ENCODE data around the gene SPG7.
A peak's percentile ranks its signal among the peaks of the same experiment; 100 is the strongest.

Gene SPG7

DNA sequence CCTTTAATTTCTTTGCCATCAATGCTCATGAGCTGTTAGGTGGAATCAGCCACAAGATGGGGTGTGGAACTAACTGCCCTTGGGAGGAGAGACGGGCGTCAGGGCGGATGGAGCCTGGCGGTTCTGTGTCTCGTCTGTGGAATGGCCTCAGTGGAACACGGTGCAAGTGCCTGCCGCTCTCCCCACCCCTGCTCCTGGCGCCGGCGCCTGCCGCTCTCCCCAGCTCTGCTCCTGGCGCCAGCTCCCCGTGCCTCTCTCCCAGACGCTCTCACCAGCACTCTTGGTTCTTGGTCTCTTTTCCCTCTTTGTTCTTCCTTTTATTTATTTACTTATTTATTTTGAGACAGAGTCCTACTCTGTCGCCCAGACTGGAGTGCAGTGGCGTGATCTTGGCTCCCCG, 39.1 kb downstream of the SPG7 start:
- no peak for DNase-seq

DNA sequence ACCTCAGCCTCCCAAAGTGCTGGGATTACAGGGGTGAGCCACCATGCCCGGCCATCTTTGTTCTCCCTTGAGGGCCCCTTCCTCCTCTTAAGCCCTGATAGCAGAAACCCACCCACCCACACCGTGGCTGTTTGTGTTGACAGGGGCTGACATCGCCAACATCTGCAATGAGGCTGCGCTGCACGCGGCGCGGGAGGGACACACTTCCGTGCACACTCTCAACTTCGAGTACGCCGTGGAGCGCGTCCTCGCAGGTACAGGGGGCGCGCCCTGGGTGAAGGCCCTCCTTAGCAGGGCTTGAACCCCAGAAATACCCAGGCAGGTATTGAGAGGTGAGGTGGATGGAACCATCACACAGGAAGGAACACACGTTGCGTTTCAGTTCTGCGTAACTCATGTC, 39.7 kb downstream of the SPG7 start:
- DNase-seq: no peak

DNA sequence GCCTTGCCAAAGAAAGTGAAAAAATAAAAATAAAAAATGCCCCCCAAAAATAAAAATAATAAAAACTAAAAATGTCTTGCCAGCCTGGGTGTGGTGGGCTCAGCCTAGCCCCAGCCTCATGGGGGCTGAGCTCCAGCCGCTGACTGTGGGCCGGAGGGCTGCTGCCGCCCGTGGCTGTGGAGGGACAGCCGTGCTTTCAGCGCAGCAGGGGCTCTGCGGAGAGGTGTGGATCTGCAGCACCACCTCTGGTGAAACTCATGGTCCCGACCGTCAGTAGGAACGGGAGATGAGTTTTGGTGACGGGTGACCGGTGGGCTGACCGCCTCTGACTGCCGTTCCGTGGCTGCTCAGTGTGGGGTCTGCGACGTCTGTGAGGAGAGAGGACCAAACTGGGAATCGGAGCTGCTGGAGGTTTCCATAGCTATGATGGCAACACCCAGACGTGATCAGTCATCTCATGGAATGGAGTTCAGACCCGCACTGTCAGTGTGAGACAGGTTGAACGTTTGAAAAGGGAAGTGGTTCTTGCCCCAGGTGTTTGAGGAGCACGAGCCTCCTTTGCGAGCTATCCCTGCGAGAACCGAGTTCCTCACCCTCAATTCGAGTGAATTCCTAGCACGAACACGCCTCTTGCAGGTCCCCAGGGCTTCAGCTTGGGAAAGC, 40.3 kb downstream of the SPG7 start:
- no peak for DNase-seq

DNA sequence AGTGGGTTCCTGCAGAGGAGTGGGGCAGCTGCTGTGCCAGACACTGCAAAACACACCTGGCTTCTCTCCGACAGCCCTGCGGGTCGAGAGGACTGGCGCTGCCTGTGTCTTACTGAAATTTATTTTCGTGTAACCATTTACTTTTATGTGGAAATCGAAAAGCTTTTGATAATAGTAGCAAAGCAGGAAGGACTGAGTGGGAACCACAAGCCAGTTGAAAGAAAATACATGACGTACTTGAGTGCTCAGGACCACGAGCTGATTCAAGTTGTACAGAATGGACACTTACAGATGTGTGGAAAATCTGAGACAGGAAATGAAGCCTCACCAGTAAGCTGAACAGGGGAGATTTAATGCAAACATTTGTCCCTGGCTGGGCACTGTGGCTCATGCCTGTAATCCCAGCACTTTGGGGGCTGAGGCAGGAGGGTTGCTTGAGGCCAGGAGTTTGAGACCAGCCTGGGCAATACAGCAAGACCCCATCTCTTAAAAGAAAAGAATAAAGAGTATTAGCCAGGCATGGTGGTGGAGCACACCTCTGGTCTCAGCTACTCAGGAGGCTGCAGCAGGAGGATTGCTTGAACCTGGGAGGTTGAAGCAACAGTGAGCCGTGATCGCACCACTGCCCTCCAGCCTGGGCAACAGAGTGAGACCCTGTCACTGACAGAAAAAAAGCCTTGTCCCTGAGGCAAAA, 41.0 kb downstream of the SPG7 start:
- DNase-seq: no peak

DNA sequence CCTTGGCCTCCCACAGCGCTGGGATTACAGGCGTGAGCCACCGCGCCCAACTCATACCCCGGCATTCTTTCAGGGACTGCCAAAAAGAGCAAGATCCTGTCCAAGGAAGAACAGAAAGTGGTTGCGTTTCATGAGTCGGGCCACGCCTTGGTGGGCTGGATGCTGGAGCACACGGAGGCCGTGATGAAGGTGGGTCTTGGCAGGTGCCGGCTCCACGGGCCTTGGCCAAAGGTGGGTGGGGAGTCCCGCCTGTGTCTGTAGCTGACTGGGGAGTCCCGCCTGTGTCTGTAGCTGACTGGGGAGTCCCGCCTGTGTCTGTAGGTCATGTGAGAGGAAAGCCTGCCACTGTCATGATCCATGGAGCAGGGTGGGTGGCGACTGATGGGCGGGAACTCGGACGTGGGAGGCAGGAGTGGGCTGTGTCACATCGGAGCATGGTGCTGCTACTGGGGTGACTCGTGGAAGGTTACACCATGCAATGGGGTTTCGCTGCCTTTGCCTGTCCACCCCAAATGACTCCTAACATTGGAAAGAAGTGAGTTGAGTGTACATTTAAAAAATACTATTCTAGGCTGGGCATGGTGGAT, 42.3 kb downstream of the SPG7 start:
- no peak for DNase-seq

DNA sequence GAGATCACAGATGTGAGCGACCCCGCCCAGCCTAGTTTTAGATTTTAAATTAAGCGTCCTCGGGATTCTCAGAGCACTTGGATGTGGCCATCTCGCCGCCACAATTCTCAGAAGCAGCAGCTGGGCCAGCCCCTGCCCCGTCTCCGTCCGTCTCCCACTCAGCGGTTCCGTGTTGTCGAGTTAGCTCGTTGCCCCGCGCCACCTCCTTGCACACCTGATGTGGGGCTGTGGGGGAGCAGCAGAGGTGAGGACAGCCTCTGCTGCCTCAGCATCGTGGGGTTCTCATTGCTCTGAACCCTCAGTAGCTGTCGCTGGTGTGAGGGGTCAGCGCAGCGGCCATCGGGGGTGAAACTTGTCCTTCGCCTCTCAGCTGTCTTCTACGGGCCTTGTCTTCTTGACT, 44.1 kb downstream of the SPG7 start:
- DNase-seq: no peak

DNA sequence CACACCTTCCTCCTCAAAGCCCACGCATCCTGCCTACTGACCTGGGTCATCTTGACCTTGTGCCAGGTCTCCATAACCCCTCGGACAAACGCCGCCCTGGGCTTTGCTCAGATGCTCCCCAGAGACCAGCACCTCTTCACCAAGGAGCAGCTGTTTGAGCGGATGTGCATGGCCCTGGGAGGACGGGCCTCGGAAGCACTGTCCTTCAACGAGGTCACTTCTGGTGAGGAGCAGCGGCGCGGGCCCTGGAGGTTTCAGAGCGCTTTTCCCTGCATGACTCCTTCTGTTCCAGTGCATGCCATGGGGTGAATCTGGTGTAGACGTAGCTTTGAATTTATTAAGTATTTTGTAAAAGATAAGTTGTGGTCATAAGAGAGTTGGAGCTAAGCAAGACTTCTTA, 44.7 kb downstream of the SPG7 start:
- DNase-seq: no peak

DNA sequence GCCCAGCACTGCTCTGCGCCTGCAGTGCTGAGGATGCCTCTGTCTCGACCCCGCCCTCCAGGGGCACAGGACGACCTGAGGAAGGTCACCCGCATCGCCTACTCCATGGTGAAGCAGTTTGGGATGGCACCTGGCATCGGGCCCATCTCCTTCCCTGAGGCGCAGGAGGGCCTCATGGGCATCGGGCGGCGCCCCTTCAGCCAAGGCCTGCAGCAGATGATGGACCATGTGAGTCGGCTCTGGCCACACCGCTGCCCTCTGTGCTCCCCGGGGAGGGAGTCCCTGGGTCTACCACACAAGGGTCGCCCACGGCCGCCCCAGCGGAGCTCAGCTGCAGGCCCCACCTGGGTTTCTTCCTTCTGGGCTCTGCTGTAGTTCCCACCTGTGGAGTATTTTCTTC, 45.5 kb downstream of the SPG7 start:
- DNase-seq: no peak

DNA sequence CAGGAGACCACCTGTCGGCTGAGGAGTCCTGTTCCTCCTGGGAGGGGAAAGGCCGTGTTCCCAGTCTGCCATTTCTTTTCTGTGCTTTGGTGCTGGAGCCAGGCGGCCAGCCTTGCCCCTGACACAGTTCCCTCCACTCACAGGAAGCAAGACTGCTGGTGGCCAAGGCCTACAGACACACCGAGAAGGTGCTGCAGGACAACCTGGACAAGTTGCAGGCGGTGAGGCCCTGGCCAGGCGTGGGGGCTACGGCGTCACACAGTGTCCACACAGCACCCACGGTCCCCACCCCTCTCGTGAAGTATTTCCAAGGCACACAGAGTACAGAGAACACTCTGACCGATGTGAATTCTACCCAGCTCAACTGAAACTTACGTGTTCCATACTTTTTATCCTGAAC, 46.1 kb downstream of the SPG7 start:
- DNase-seq: no peak

DNA sequence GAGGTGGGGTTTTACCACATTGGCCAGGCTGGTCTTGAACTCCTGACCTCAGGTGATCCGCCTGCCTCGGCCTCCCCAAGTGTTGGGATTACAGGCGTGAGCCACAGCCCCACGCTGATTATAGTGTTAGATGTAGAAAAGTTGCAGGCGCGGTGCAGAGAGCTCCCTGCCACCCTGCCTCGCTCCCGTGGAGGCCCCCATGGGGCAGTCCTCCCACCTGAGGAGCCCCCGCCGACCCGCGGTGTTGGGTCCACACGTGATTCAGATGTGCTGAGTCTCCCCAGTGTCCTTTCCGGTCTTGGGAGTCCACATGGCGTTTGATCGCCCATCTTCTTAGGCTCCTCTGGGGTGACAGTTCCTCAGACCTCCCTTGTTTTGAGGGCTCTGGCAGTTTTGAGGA, 47.1 kb downstream of the SPG7 start:
- no peak for DNase-seq

DNA sequence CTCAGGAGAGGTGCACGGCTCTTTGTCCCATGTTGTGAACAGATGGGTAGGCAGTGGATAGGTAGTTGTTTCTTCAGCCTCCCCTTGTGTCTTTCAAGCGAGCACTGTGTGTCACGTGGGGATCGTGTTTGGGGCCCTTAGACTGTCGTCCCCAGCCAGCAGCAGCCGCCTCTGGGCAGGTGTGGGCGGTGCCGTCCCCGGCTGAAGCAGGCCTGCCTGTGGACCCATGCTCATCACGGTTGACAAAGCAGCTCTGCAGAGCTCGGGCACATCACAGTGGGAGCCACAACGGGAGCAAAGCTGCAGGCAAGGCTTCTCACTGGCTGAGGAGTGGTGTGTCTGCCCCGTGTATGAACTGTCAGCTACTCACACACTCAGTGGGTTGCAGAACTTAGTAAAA, 47.6 kb downstream of the SPG7 start:
- DNase-seq: no peak

DNA sequence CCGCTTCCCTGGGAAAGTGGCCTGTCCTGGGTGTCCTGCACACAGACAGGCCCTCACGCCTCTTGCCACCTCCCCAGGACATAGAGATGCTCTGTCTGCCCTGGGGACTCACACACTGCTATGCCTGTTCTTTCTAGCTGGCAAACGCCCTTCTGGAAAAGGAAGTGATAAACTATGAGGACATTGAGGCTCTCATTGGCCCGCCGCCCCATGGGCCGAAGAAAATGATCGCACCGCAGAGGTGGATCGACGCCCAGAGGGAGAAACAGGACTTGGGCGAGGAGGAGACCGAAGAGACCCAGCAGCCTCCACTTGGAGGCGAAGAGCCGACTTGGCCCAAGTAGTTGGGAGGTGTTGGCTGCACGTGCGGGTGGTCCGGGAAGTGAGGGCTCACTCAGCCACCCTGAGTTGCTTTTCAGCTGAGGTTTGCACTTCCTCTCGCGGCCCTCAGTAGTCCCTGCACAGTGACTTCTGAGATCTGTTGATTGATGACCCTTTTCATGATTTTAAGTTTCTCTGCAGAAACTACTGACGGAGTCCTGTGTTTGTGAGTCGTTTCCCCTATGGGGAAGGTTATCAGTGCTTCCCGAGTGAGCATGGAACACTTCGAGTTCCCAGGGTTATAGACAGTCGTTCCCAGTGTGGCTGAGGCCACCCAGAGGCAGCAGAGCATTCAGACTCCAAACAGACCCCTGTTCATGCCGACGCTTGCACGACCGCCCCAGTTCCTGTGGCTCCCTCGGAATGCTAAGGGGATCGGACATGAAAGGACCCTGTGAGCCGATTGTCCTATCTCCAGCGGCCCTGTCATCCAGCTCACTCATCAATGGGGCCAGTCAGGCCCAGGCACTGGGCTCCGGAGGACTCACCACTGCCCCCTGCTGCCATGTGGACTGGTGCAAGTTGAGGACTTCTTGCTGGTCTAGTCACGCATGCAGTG, 48.8 kb downstream of the SPG7 start:
- peak; percentile 76 for DNase-seq

DNA sequence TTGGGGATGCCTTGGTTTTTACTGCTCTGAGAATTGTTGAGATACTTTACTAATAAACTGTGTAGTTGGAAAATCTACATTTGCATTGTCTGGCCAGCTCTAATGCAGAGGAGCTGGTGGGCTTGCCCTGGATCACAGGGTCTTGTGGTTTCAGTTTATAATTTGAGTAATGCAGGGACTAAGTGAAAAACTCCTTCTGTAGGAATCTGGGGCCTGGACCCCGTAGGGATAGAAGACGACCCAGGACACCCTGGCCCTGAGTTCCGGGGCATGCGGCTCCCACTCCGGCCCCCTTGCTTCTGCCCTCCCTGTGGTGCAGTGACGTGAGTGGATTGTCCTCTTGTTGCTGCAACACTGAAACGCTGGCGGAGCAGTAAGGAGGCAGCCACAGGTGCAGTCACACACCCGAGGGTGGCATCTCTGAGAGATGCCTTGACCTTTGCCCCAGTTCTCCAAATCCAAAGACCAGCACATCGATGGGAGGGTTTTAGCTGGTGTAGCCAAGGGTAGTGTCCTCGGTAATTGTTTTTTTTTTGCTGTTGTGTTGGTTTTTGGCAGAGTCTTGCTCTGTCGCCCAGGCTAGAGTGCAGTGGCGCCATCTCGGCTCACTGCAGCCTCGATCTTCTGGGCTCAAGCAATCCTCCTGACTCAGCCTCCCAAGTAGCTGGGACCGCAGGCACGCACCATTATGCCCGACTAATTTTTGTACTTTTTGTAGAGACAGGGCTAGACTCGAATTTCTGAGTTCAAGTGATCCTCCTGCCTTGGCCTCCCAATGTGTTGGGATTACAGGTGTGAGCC, 49.7 kb downstream of the SPG7 start:
- DNase-seq: no peak

DNA sequence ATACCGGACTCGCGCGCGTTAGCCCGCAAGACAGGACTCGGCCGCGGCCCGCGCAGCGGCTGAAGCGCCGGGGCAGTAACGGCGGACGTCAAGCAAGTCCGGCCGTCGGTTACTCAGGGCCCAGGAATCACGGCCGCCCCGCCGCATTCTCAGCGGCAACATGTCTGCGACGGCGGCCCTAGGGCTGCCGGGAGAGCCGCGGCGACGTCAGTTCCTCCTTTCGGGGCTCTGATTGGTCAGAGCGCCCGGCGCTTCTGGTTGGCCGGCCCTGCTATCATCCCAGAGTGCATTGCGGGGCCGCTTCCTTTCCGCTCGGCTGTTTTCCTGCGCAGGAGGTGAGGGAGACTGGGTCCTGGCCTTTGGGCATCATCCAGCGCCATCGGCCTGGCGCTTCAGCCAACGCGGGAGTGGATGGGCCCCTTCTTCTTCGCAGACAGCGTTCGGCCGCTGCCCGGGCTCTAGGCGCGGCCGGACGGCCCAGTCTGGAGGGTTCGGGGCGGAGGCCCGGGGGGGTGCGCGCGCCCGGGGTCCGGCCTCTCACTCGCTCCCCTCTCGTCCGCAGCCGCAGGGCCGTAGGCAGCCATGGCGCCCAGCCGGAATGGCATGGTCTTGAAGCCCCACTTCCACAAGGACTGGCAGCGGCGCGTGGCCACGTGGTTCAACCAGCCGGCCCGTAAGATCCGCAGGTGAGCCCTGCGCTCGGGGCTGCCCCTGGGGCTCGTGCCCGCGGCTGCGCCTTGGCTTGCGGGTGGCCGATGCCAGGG, 52.4 kb downstream of the SPG7 start, which contains the start of gene RPL13:
Gene RPL13 (plus strand): TSS at position 305 of the 764 bp plus-strand sequence. CDS start 278 bp downstream, at position 583.
- peak; percentile 97 for DNase-seq

DNA sequence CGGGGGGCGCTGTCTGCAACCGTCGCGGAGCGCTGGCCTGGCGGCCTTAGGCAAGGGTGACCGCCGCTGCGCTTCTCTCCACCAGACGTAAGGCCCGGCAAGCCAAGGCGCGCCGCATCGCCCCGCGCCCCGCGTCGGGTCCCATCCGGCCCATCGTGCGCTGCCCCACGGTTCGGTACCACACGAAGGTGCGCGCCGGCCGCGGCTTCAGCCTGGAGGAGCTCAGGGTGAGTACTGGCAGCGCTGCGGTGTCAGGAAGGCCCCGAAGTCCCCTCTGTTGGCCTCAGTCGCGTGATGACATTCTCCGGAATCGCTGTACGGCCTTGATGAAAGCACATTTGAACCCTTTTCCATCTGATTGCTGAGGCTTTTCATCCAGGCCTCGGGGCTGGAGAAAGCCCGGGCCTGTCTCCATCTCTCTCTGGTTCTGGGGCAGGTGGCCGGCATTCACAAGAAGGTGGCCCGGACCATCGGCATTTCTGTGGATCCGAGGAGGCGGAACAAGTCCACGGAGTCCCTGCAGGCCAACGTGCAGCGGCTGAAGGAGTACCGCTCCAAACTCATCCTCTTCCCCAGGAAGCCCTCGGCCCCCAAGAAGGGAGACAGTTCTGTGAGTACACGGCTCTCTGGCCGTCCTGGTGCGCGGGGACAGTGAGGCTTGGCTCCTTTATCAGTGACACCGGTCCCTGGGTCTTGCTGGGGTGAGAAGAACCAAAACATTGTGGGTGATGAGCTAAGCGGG, 53.1 kb downstream of the SPG7 start:
- DNase-seq: no peak

DNA sequence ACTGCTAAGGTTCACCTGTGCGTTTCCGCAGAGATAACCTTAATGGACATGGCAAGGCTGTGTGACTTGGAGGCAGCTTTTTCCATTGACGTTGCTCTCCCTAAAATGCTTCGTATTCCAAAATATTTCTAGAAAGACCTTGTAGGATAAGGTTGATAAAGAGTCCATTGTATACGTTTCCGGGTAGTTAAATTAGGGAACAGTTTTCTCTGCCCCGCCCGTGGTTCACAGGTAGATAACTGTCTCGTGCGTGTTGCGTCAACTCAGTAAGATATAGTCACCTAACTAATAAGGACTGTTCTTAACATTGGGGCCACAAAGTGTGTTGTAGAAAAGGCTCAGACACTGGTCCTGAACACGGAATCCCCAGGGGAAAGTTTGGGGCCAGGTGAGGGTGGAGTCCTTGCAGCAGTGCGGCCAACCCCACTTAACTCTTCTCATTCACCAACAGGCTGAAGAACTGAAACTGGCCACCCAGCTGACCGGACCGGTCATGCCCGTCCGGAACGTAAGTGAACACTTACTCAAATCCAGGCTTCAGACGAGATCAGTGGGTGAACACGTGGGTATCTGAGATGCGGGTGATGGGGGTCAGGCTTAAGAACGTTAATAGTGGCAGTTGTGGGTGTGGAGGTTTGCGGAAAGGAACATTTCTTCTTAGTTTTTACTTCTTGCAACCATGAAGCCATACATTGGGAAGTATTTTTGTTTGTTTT, 53.8 kb downstream of the SPG7 start:
- DNase-seq: no peak

DNA sequence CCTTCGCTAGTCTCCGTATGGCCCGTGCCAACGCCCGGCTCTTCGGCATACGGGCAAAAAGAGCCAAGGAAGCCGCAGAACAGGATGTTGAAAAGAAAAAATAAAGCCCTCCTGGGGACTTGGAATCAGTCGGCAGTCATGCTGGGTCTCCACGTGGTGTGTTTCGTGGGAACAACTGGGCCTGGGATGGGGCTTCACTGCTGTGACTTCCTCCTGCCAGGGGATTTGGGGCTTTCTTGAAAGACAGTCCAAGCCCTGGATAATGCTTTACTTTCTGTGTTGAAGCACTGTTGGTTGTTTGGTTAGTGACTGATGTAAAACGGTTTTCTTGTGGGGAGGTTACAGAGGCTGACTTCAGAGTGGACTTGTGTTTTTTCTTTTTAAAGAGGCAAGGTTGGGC, 54.7 kb downstream of the SPG7 start:
- DNase-seq: no peak

DNA sequence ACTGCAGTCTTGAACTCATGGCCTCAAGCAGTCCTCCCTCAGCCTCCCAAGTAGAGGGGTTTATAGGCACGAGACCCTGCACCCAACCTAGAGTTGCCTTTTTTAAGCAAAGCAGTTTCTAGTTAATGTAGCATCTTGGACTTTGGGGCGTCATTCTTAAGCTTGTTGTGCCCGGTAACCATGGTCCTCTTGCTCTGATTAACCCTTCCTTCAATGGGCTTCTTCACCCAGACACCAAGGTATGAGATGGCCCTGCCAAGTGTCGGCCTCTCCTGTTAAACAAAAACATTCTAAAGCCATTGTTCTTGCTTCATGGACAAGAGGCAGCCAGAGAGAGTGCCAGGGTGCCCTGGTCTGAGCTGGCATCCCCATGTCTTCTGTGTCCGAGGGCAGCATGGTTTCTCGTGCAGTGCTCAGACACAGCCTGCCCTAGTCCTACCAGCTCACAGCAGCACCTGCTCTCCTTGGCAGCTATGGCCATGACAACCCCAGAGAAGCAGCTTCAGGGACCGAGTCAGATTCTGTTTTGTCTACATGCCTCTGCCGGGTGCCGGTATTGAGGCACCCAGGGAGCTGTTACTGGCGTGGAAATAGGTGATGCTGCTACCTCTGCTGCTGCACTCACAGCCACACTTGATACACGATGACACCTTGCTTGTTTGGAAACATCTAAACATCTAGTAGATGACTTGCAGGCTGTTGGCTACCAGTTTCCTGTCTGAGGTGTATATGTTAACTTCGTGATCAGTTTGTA, 55.6 kb downstream of the SPG7 start:
- no peak for DNase-seq

Data from fibroblast of skin of back (primary cell).